IPS-15b (cell line): ENCODE results near the gene BACH2.

Experiments
- H3K27me3 ChIP-seq: one replicate; pipeline ENCODE4 v1.6.1; 2013; ENCODE audit warnings: low read length; ENCODE audit not compliant: control insufficient read depth, insufficient read depth
- H3K36me3 ChIP-seq: one replicate; pipeline ENCODE4 v1.6.1; 2013; ENCODE audit warnings: low read length; ENCODE audit not compliant: control insufficient read depth, insufficient read depth
- H3K4me1 ChIP-seq: one replicate; pipeline ENCODE4 v1.6.1; 2013; ENCODE audit warnings: mild to moderate bottlenecking, low read length; ENCODE audit not compliant: control insufficient read depth, insufficient read depth
- H3K4me3 ChIP-seq: one replicate; pipeline ENCODE4 v1.5.1; 2013; ENCODE audit warnings: low read depth, low read length
- H3K9ac ChIP-seq: one replicate; pipeline ENCODE4 v1.6.1; 2013; ENCODE audit warnings: low read depth, mild to moderate bottlenecking, low read length
- H3K9me3 ChIP-seq: one replicate; pipeline ENCODE4 v1.6.1; 2013; ENCODE audit warnings: mild to moderate bottlenecking, low read length; ENCODE audit not compliant: control insufficient read depth, insufficient read depth

The BACH2 gene

DNA sequence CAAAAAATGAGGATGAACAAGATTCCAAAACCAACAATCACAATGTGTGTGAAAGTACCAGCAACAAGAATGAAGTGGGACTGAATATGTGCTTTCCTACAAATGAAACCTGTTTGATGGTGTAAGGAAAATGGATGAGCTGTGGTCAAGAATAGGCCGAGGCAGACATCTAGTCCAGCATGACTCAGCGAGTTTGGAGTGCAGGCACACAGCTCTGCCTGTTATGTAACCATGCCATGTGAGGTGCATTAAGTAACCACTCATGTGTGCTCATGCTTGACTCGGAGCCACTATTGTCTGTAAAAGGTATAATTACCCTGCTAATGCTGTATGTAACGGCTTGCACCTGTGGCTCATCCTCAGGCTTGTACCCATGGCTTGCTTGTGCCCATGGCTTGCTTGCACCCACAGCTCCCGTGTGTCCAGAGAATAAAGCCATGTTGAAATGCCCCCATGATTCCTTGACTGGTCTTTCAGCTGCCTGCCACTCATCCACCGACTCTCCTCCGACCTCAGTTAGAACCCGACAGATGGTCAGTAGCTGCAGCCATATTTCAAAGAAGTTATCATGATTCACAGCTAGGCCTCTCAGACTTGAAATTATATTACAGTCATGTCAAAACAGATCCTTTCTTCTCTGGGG, 98.7 kb downstream of the BACH2 start:
- Histone ChIP-seq H3K9me3 (peaks cover 7% of the 10 kb centered on the region), H3K4me3 (no peak overlapping the region), H3K9ac (no peak overlapping the region), H3K27me3 (no peaks in the 10 kb centered on the region), H3K36me3 (peaks cover 4% of the 10 kb centered on the region), H3K4me1 (no peaks in the 10 kb centered on the region)

GRCh38 chr6:90195094-90195829, 101.4 kb downstream of the BACH2 start:
- no peak overlapping the region for H3K9ac ChIP-seq
- H3K36me3 ChIP-seq: peaks cover 4% of the 10 kb centered on the region
- H3K4me3 ChIP-seq: no peak overlapping the region
- H3K27me3 ChIP-seq: no peaks in the 10 kb centered on the region
- H3K9me3 ChIP-seq: peaks cover 7% of the 10 kb centered on the region
- no peaks in the 10 kb centered on the region for H3K4me1 ChIP-seq

DNA sequence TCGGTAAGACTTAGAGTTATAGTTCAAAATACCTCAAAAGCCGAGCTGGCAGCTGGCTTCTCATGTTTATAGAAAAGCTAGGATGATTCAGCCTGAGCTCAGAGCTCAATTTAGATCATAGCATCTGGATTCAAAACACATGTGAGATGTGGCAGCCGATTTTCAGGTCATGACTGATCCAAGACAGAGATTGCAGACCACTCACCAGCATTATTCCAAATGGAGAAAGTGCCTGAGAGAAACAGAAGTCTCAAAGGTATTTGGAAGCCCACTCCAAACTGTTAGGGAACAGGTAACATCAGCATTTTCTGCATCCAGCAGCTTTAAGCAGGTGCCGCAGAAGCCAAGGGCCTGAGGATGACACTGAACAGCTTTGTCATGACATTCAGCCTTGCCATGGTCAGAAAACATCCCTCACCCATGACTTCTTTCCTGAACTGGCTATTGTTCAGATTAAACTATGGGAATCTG, 102.2 kb downstream of the BACH2 start:
- Histone ChIP-seq H3K27me3 (no peaks in the 10 kb centered on the region), H3K9me3 (peaks cover 7% of the 10 kb centered on the region), H3K9ac (no peak overlapping the region), H3K36me3 (peaks cover 4% of the 10 kb centered on the region), H3K4me3 (no peak overlapping the region), H3K4me1 (no peaks in the 10 kb centered on the region)

DNA sequence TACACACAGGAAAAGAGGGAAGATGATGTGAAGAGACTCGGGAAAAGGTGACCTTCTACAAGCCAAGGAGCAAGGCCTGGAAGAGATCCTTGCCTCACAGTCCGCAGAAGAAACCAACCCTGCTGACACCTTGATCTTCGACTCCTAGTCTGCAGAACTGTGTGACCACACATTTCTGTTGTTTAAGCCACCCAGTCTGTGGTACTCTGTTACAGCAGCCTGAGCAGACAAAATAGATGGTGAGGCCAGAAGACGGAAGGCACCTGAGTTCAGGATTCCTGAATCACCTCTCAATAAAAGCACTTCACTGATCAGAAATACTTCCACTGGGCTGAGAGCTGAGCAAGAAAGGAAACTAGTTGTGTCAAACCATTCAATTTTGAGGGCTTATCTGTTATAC, 103.3 kb downstream of the BACH2 start:
- Histone ChIP-seq H3K4me3 (no peak overlapping the region), H3K27me3 (no peaks in the 10 kb centered on the region), H3K9me3 (peaks cover 7% of the 10 kb centered on the region), H3K9ac (no peak overlapping the region), H3K4me1 (no peaks in the 10 kb centered on the region), H3K36me3 (peaks cover 4% of the 10 kb centered on the region)

DNA sequence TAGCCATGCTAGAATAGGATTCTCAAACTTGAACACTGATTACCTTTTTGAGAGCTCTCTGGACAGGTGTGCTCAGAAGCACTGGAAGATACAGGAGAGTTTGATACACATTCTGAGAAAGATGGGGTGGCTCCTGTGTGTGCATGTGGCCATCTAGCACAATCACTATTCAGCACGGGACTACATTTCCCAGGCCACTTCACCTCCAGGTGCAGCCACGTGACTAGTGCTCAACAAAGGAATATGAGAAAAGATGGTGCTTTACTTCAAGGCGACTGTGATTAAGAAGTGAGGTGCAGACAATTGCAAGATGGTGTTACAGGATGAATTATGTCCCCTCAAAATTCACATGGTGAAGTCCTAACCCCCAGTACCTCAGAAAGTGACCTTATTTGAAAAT, 103.8 kb downstream of the BACH2 start:
- Histone ChIP-seq H3K27me3 (no peaks in the 10 kb centered on the region), H3K4me1 (no peaks in the 10 kb centered on the region), H3K36me3 (peaks cover under 1% of the 10 kb centered on the region), H3K9ac (no peak overlapping the region), H3K9me3 (peaks cover 2% of the 10 kb centered on the region), H3K4me3 (no peak overlapping the region)

DNA sequence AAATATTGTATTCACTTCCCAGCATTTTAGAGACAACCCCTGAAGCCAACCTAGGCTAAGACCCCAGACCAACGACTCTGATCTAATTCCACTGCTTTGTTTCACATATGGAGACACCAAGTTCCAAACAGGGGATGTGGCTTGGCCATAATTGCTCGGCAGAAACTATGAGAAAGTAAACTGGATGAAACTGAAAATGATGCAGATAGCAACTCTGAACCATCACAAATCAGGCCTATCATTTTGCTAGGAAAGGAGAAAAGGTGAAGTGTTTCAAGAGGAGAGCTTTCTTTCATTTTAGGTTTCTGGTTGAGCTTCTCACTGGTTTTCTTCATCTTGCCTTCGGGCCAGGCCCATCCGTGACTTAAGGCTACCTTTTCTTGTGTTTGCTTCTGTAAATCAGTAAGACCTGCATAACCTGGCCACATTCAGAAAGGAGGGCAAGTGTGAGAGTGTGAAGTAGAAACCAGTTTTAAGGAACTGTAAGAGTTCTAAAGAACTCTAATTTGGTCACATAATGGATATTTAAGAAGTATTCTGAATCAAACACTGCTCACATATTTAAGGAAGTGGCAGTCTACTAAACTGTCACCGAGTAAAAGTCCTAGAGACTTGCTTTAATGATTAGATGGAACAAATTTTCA, 105.8 kb downstream of the BACH2 start:
- no peaks in the 10 kb centered on the region for H3K9me3 ChIP-seq
- no peak overlapping the region for H3K9ac ChIP-seq
- H3K27me3 ChIP-seq: no peaks in the 10 kb centered on the region
- no peak overlapping the region for H3K4me3 ChIP-seq
- H3K36me3 ChIP-seq: no peaks in the 10 kb centered on the region
- H3K4me1 ChIP-seq: no peaks in the 10 kb centered on the region

DNA sequence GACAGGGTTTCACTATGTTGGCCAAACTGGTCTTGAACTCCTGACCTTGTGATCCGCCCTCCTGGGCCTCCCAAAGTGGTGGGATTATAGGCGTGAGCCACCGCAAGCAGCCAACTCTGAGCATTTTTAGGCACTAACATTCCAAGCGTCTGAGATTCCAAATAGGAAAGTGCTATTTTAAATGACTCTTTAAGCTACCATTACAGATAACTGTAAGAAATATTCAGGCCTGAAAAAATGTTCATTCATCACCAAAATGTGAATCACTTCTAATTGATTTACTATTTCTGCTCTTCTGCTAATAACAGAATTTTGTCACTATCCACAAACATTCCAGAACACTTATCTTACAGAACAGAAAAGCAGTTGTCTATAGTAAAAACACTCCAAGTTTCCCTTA, 106.5 kb downstream of the BACH2 start:
- H3K27me3 ChIP-seq: no peaks in the 10 kb centered on the region
- no peak overlapping the region for H3K9ac ChIP-seq
- no peak overlapping the region for H3K4me3 ChIP-seq
- no peaks in the 10 kb centered on the region for H3K36me3 ChIP-seq
- H3K4me1 ChIP-seq: no peaks in the 10 kb centered on the region
- no peaks in the 10 kb centered on the region for H3K9me3 ChIP-seq

DNA sequence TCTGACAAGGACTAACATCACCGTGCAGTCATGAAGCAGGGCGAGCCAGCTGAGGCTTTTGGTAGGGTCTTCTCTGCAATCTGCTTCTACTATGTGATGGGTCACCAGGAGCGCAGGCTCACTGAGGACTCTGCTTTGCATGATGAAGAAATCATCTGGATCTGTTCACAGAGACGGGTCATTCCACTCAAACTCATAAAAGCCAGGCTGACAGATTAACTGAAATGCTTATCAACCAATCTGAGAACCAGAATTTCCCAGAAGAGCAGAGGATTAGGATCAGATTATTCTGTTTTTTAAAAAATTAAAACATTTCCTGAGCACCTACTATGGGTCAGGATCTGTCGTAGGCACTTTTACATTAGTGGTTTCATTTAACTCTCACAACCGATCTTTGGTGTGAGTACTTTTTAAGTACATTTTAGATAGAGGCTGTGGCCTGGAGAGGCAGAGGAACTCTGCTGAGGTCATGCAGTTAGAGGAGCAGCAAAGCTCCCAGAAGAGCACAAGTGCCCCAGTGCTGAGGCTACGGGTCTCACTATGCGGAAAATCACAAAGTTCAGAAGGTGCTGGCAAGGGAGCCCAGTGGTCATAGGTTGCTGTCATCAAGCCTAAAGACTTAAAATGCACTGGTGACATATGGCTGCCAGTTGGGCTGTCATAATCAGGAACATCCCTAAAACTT, 109.1 kb downstream of the BACH2 start:
- Histone ChIP-seq H3K4me1 (no peaks in the 10 kb centered on the region), H3K27me3 (no peaks in the 10 kb centered on the region), H3K9me3 (no peaks in the 10 kb centered on the region), H3K4me3 (no peak overlapping the region), H3K36me3 (no peaks in the 10 kb centered on the region), H3K9ac (no peak overlapping the region)

DNA sequence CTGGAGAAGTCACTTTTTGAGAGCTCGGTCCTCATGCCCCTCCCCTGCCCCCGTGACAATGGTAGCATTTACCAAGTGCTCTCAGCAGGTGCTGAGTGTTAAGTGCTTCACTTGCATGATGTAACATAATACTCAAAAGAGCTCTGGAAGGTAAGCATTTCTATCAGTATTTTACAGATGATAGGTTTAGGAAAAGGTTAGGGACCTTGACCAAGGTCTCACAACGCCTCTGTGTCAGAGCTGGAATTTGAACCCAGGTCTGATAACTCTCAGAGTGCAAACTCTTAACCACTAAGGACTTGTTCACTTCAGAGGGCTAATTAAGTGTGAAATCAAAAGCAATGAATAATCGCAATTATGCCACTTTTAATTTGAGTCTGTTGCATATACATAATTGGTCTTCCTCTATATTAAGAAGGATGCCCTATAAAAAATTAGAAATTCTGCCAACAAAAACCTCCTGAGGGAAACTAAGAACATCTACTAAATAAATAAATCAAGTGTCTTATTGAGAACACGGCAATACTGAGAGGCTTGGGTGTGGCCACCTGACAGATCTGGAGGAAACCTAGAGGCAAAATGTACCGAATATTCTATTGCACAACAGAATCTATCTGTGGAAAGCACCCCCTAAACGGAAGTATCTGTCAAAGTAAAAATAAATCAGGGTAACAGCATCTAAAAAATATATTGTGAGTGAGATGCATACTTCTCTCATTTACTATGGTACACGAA, 109.8 kb downstream of the BACH2 start:
- H3K4me1 ChIP-seq: no peaks in the 10 kb centered on the region
- no peak overlapping the region for H3K4me3 ChIP-seq
- H3K36me3 ChIP-seq: no peaks in the 10 kb centered on the region
- H3K9me3 ChIP-seq: no peaks in the 10 kb centered on the region
- no peak overlapping the region for H3K9ac ChIP-seq
- no peaks in the 10 kb centered on the region for H3K27me3 ChIP-seq

- no peak overlapping the region for H3K9ac ChIP-seq
- H3K4me1 ChIP-seq: no peaks in the 10 kb centered on the region
- H3K27me3 ChIP-seq: no peaks in the 10 kb centered on the region
- H3K9me3 ChIP-seq: no peaks in the 10 kb centered on the region
- H3K36me3 ChIP-seq: no peaks in the 10 kb centered on the region
- H3K4me3 ChIP-seq: no peak overlapping the region
Measured at GRCh38 chr6:90186026-90186425, 110.6 kb downstream of the BACH2 start.
